Measurements from ENCODE around the gene P3H2.

Gene P3H2

GRCh38 chr3:190125436-190126068 lies 4.9 kb upstream of the P3H2 start:
- no peak for DNase-seq (ENCODE audit: low read depth in 4 of 4, low spot score in 1 of 4)

- no peak for DNase-seq (ENCODE audit: low read depth in 4 of 4, low spot score in 1 of 4)
These were observed 3.4 kb upstream of the P3H2 start for GRCh38 chr3:190124067-190124466.

GRCh38 chr3:190122198-190122771 lies 1.6 kb upstream of the P3H2 start:
- no peak for DNase-seq (ENCODE audit: low read depth in 4 of 4, low spot score in 1 of 4)

GRCh38 chr3:190121383-190121782 lies 686 bp upstream of the P3H2 start:
- DNase-seq (ENCODE audit: low read depth in 4 of 4, low spot score in 1 of 4) = no peak

GRCh38 chr3:190121061-190121377 lies 322 bp upstream of the P3H2 start:
- no peak for DNase-seq (ENCODE audit: low read depth in 4 of 4, low spot score in 1 of 4)

GRCh38 chr3:190119461-190120268 lies 1.0 kb downstream of the P3H2 start:
- no peak for DNase-seq (ENCODE audit: low read depth in 4 of 4, low spot score in 1 of 4)

- no peak for DNase-seq (ENCODE audit: low read depth in 4 of 4, low spot score in 1 of 4)
These were observed 2.3 kb downstream of the P3H2 start for GRCh38 chr3:190118438-190118837.

- no peak for DNase-seq (ENCODE audit: low read depth in 4 of 4, low spot score in 1 of 4)
These were observed 2.7 kb downstream of the P3H2 start for GRCh38 chr3:190117981-190118380.

- no peak for DNase-seq (ENCODE audit: low read depth in 4 of 4, low spot score in 1 of 4)
These were observed 4.1 kb downstream of the P3H2 start for GRCh38 chr3:190116551-190117067.

GRCh38 chr3:190110826-190111225 lies 9.9 kb downstream of the P3H2 start:
- DNase-seq (ENCODE audit: low read depth in 4 of 4, low spot score in 1 of 4) = no peak

- DNase-seq (ENCODE audit: low read depth in 4 of 4, low spot score in 1 of 4) = no peak
These were observed 11.3 kb downstream of the P3H2 start for GRCh38 chr3:190109441-190109840.

GRCh38 chr3:190108804-190109203 lies 11.9 kb downstream of the P3H2 start:
- DNase-seq (ENCODE audit: low read depth in 4 of 4, low spot score in 1 of 4) = no peak

- no peak for DNase-seq (ENCODE audit: low read depth in 4 of 4, low spot score in 1 of 4)
These were observed 14.8 kb downstream of the P3H2 start for GRCh38 chr3:190105876-190106275.

- DNase-seq (ENCODE audit: low read depth in 4 of 4, low spot score in 1 of 4) = no peak
These were observed 19.2 kb downstream of the P3H2 start for GRCh38 chr3:190101320-190102011.

GRCh38 chr3:190099099-190099498 lies 21.6 kb downstream of the P3H2 start:
- no peak for DNase-seq (ENCODE audit: low read depth in 4 of 4, low spot score in 1 of 4)

- no peak for DNase-seq (ENCODE audit: low read depth in 4 of 4, low spot score in 1 of 4)
These were observed 23.1 kb downstream of the P3H2 start for GRCh38 chr3:190097617-190098016.

- DNase-seq (ENCODE audit: low read depth in 4 of 4, low spot score in 1 of 4) = no peak
These were observed 23.7 kb downstream of the P3H2 start for GRCh38 chr3:190097025-190097424.

GRCh38 chr3:190096345-190096744 lies 24.4 kb downstream of the P3H2 start:
- no peak for DNase-seq (ENCODE audit: low read depth in 4 of 4, low spot score in 1 of 4)

GRCh38 chr3:190094160-190094718 lies 26.5 kb downstream of the P3H2 start:
- DNase-seq (ENCODE audit: low read depth in 4 of 4, low spot score in 1 of 4) = no peak

- DNase-seq (ENCODE audit: low read depth in 4 of 4, low spot score in 1 of 4) = no peak
These were observed 28.4 kb downstream of the P3H2 start for GRCh38 chr3:190092250-190092649.

GRCh38 chr3:190089711-190090110 lies 31.0 kb downstream of the P3H2 start:
- DNase-seq (ENCODE audit: low read depth in 4 of 4, low spot score in 1 of 4) = no peak

Data from stimulated activated CD4-positive, alpha-beta T cell treated with anti-CD3 and anti-CD28 coated beads, Interleukin-1b, Interleukin-23, amount 100 ng/mL, for 24 hours (primary cell).